Measurements from ENCODE around the gene NRP2.

- no peak for TF ChIP-seq CTCF (IDR thresholded peaks at IDR 0.05)
- TF ChIP-seq POLR2AphosphoS5 (IDR thresholded peaks at IDR 0.05) = no peak
These were observed 25.9 kb downstream of the NRP2 start for GRCh38 chr2:205708231-205708631.
